Skeletal muscle cell (primary cell): ENCODE measurements around the gene SLC25A17.
"Not testable (repeated sequence)": the region's sequence is repeated elsewhere in the genome, so short reads cannot be mapped to it uniquely, and the experiment has no call there.

Experiments used
- DNase-seq: peaks from one replicate; pipeline ENCODE4 v3.0.0-alpha.2; 2010; ENCODE audit warnings: low read depth
- H3K4me3 ChIP-seq: 2 replicates; pipeline ENCODE4 v1.5.1; 2011; ENCODE audit warnings: low read depth, mild to moderate bottlenecking, control low read depth, low read length, moderate library complexity

Gene SLC25A17

DNA sequence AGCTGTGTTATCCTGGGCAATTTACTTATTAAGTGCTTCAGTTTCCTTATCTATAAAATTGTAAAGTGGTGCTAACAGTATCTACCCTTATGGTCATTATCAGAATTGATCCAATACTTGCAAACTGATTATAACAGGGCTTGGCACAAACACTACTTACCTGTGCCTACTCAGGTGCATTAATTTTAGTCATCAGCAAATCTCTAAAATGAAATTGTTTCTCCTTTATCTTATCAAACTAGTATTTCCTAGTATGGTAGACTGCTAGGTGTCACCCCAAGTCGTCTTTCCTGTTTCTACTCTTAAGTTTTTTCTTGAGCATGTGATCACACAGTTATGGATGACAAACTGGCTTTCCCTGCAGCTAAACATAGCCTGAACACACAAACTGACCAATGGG, 4.3 kb upstream of the SLC25A17 start:
- DNase-seq: no peak
- no peak overlapping the region for H3K4me3 ChIP-seq

DNA sequence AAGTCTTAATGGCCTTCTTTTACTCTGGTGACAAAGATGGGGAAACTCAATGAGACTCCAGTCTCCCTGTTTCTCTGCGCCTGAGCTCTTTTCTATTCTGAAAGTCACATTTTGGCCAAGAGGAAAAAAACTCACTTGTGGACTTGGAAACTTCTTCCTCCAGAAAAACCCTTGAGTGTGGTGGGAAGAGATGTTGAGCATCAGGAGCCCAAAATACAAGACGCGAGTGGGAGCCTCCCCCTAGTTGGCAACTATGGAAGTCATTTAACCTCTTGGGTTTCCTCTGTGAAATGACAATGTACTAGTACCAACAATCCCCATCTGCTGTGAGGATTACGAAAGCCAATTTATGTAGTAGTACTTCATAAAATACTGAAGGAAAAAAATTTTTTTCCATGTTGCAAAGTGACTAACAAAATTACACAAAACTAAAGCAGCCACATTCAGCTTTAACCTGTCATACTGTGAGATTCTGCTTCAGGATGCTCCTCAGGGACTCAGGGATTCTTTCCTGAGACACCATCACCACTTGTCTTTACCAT, 524 bp upstream of the SLC25A17 start:
- peak overlapping the region; percentile 84 for H3K4me3 ChIP-seq
- DNase-seq: no peak

DNA sequence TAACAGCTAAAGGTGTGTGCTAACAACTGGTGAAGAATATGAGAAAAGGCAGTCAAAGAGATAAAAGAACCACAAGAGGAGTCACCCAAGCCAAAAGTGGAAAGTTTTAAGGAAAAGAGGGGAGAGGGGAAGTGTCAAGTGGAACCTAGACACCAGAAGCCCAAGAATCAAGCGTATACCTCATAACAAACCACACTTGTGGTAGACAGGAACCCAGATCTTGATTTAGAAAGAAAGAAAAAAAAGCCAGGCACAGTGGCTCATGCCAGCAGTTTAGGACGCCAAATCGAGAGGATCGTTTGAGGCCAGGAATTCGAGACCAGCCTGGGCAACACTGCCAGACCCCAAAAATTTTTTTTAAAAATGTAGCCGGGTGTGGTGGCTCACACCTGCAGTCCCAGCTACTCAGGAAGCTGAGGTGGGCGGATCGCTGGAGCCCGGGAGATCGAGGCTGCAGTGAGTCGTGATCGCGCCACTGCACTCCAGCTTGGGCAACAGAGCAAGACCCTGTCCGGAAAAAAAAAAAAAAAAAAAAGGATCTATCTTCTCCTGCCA, 877 bp downstream of the SLC25A17 start:
- H3K4me3 ChIP-seq: peak overlapping the region; percentile 84
- no peak for DNase-seq

DNA sequence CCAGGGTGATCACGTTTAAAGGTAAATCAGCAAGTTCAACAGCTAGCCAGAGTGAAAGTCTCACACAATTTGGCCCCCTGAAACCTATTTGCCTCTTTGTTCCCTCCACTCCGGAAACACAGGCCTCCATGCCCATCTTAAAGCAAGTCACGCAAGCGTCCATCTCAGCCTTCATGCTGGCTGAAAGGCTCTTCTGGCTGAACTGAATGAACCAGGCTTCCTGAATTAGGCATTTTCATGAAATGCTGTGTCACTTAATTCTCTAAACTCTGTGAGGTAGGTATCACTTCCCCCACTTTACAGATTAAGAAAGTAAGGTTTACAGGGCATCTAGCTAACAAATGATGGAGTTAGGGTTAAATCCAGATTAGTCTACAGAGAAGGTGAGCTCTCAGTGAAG, 1.4 kb downstream of the SLC25A17 start:
- no peak overlapping the region for H3K4me3 ChIP-seq
- DNase-seq: no peak

DNA sequence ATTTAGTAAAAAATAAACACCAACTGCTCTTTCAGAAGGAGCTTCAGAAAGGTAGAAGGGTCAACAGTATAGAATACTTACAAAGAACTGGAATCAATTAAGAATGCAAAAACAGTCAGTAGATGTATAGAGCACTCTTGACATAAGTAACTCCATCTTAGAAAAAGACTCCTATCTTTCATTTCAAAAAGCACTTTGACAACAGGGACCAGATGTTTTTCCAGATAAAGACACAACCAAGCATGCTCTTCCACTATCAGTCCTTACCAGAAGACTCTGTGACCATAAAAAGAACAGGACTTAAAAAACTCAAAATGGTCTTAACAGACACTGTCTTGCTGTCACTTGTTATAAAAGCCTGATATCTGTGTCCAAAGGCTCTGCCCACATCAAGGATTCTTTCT, 5.2 kb downstream of the SLC25A17 start:
- no peak overlapping the region for H3K4me3 ChIP-seq
- no peak for DNase-seq

DNA sequence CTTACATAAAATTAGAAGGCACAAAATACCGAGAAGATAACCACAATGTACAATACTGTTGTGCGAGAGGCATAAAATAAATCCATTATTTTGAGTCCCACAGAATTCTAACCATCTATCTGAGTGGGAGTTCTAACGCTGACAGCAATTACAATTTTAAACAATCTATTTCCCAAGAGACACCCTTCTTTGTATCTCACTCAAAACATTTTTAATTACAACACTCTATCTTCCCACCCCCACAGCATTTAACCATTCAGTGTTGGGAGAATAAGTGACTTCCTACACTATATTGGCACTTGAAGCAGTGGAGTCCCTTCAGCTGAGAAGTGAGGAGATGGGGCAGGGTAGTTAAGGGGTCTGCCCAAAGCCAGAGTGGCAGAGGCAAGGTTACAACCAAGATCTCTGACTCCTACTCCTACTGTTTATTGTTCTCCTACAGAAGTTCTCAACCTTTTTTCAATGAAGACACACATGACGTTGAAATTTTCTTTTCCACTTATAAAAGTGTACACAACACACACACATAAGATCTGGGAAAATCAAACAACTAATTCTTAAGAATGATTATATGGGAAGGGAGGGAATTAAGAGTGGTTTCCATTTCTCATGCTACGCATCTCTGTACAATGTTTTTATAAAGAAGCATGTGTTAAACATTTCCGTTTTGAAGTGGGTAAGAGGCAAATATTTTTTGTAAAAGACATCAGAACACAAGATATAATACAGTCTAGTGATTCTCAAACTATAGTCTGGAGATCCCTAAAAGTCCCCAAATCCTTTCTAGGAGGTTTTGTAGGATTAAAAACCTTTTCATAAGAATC, 10.9 kb downstream of the SLC25A17 start:
- H3K4me3 ChIP-seq: no peak overlapping the region
- DNase-seq: no peak

DNA sequence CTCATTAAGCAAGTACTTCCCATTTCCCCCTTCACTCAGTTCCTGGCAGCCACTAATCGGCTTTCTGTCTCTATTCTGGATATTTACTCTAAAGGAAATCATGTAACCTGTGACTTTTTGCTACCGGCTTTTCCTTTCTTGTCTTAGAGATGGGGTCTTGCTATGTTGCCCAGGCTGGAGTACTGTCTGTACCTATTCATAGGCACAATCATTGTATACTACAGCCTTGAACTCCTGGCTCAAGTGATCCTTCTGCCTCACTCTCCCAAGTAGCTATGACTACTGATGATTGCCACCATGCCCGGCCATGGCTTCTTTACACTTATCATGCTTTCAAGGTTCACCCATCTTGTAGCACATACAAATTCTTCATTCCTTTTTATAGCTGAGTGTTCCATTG, 12.4 kb downstream of the SLC25A17 start:
- no peak overlapping the region for H3K4me3 ChIP-seq
- no peak for DNase-seq

DNA sequence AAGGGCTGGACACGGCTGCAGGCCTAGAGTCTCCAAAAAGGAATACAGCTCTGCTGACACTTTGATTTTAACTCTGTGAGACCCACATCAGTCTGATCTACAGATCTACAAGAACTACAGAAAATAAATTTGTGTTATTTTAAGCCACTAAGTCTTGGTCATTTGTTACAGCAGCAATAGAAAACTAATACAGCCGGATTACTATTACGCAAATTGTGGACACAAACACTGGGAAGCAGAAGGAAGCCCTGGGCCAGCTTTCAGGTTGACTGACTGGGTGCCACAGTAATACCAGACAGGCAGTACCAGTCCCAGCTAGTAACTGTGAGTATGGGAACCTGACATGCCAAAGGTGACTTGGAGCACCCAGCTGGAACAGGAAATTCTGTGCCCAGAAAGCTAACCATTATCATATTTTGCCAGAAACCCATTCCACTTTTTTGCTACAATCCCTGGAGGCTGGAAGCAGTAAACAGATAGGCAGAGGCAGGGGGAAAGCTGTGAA, 13.4 kb downstream of the SLC25A17 start:
- H3K4me3 ChIP-seq: no peak overlapping the region
- no peak for DNase-seq

DNA sequence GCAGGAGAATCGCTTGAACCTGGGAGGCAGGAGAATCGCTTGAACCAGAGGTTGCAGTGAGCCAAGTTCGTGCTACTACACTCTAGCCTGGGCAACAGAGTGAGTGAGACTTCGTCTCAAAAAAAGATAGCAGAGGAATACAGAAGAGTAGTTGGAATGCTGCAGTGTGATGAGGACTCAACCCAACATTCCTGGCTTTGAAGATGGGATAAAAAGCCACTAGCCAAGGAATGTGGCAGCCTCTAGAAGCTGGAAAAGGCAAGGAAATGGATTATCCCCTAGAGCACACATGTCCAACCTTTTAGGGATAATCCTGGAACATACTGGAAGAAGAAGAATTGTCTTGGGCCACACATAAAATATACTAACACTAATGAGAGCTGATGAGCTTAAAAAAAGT, 13.9 kb downstream of the SLC25A17 start:
- DNase-seq: no peak
- H3K4me3 ChIP-seq: no peak overlapping the region

DNA sequence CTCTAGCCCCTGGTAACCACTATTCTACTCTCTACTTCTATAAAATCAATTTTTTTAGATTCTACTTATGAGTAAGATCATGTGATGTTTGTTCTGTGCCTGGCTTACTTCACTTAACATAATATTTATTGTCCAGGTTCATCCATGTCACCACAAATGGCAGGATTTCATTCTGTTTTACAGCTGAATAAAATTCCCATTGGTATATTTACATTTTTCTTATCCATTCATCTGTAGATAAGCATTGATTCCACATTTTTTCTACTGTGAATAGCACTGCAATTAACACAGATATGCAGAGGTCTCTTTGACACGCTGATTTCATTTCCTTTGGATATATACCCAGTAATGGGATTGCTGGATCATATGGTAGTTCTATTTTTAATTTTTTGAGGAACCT, 15.8 kb downstream of the SLC25A17 start:
- DNase-seq: no peak
- no peak overlapping the region for H3K4me3 ChIP-seq

DNA sequence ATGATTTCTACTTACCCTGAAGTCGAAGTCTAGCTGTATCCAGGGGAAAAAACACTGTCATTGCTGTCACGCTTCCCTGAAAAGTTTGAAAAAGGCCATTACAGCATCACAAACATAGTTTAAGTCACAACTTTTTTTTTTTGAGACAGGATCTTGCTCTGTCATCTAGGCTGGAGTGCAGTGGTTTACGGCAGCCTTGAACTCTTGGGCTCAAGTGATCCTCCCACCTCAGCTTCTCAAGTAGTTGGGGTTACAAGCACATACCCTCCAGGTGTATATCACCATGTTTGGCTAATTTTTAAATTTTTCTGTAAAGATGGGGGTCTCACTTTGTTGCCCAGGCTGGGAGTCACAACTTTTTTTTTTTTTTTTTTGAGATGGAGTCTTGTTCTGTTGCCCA, 20.1 kb downstream of the SLC25A17 start:
- DNase-seq: no peak
- no peak overlapping the region for H3K4me3 ChIP-seq

DNA sequence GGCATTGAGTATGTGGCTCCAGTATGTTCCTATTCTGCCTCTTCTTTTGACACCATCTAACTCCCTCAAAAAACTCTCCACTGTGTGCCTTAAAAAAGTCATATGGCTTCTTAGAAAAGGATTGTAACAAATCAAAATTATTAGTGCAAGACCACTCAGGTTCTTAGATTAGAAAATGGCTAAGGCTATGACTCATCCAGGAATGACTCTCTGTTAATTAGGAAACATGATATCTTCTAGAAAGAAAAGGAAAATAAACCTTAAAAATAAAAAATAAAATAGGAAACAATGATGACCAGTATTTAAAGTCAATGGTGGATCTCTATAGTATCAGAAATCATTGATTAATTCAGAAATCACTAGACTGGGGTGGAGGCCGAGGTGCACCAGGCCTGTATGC, 21.7 kb downstream of the SLC25A17 start:
- DNase-seq: no peak
- H3K4me3 ChIP-seq: no peak overlapping the region

DNA sequence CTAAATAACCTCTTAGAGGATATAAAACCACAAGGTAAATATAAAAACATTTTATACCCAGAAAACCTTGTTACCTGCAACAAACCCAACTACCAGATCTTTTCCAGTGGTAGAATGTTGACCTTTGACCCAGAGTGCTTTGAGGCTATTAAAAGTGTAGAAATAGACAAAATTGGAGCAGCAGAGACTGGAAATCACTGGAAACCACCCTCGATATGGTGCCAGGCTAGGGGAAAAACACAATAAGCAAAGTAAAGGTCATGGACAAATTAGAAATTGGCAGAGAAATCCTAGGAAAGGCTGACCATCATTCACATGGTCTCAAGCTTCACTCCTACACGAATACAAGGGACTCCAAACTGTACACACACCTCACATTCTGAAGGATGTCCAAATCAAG, 26.7 kb downstream of the SLC25A17 start:
- no peak overlapping the region for H3K4me3 ChIP-seq
- DNase-seq: no peak

DNA sequence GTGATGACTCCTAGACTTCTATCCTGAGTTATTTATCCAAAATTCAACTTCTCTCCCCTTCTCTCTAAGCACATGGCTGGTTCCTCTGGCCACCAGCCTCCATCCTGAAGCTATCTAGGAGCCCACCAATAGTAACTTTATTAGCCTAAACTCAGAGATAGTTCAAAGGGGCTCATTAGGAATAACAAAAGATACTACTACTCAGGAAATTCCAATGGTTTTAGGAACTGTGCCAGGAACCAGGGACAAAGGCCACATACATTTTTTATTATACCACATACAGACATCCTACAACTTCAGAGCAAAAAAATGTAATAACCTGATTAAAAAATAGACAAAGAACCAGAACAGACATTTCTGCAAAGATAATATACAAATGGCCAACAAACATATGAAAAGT, 27.9 kb downstream of the SLC25A17 start:
- DNase-seq: no peak
- H3K4me3 ChIP-seq: no peak overlapping the region

DNA sequence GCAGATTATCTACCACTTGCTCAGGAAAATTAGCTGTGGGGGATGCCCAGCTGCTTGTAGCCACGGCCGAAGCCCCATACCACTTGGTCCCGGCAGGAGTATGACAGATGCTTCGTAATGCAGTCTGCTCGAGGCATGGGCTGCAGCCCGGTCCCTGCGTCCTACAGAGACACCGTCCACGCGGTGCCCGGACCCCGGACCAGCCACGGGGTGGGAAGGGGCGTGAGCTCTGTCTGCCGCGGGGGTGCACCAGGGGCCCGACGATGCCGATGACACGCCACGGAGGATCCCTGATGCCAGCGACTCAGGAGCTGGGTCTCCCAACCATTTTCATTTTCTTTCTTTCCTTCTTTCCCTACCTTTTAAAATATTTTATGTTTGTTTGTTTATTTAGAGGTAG, 30.0 kb downstream of the SLC25A17 start:
- DNase-seq: no peak
- H3K4me3 ChIP-seq: no peak overlapping the region

DNA sequence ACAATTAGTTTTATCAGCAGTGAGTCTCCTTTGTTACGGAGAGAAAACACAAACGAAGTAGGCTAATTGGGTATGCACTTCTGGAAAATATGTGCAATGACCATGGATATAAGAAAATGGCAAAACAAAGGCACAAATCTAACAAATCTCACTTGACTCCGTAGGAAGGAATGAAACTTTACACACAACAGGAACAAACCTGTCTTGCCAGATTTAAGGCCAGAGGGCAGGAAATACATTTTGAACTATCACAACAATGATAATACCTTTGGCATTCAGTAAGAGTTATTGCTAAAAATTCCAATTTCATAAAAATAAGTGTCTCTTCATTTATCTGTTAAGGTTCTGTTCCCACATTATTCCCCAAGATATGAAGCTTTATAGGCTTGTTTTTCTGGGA, 36.6 kb downstream of the SLC25A17 start:
- H3K4me3 ChIP-seq: no peak overlapping the region
- DNase-seq: no peak

DNA sequence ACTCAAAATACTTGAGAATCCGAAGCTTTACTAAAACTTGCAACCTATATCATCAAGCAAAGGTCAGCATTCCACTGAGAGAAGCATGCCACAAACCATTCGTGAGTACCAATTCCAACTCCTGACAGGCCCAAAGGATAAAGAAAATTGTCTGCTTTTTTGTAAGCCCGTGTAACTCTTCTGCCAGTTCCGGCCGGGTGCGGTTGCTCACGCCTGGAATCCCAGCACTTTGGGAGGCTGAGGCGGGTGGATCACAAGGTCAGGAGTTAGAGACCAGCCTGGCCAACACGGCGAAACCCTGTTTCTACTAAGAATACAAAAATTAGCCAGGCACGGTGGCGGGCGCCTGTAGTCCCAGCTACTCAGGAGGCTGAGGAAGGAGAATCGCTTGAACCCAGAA, 37.4 kb downstream of the SLC25A17 start:
- not testable (repeated sequence) for DNase-seq, H3K4me3 ChIP-seq

DNA sequence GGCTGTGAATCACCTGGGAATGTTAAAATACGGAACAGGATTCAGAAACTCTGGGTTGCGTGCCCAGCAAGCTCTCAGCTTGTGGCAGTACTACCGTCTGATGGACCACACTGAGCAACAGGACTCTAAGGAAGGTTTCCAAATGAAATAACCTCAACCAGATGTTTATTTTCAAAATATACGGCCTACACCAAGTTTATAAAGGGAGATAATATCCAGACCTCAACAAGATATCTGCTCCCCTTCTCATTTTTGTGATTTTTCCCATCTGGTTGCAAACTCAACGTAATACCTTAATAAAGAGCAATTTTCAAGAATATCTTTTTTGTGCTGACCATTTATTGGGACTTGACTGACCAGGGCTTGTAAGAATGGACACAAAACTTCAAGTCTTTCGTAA, 49.4 kb downstream of the SLC25A17 start:
- no peak overlapping the region for H3K4me3 ChIP-seq
- DNase-seq: no peak

DNA sequence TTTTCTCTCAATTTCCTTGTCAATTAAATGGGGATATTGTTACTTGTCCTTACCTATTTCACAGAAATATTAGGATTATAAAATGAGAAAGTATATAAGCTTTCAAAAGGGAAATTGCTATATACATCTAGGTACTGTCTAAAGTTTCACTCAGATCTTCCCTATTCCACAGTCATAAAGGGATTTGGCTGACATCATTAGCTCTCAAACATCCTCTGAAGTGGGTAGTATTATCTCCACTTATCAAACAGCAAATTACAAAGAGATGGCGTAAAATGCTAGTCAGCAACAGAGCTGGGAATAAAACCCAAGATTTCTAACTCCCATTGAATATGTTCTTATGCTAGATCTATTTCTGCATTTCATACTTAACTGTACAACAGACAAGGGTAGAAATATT, 50.9 kb downstream of the SLC25A17 start:
- no peak for DNase-seq
- H3K4me3 ChIP-seq: no peak overlapping the region

DNA sequence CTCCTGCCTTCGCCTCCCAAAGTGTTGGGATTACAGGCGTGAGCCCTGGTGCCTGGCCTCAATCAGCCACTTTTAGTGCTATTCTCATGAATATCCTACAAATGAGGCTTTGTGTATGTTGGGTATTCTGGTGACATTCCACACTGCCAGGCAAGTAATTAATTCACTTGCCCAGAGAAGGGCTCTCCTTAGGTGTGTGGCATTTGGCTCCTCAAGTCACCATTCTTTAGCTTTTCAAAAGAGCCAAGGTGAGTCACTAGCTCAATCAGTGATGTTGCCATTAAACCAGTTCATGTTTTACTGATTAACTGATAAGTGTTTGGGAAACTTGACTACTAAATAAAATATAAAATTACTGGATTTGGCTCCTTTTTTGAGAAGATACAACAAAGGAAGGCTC, 52.2 kb downstream of the SLC25A17 start:
- no peak overlapping the region for H3K4me3 ChIP-seq
- DNase-seq: no peak
